Measurements from ENCODE around the gene DUSP23.

- TF ChIP-seq POLR2AphosphoS5 (IDR thresholded peaks at IDR 0.05; ENCODE audit: borderline replicate concordance, low read depth, low read length) (no peak), EZH2 (IDR thresholded peaks at IDR 0.05) (no peak), FOXP2 (optimal IDR thresholded peaks at IDR 0.05; ENCODE audit: control extremely low read depth, extremely low read length, insufficient read depth) (no peak)
Observed at GRCh38 chr1:159786966-159787365, 6.2 kb downstream of the DUSP23 start.

Measured in SK-N-MC (cell line).